Fibroblast of skin of abdomen (primary cell): ENCODE measurements around the gene CTSD. TPM values are rescaled to one million over a fixed set of nuclear protein-coding genes. Genes with fewer than 3 reads are reported as not detected.
"Not testable (repeated sequence)": the region's sequence is repeated elsewhere in the genome, so short reads cannot be mapped to it uniquely, and the experiment has no call there.

Source experiments
- DNase-seq: peaks from one replicate; pipeline ENCODE4 v3.0.0-alpha.2; 2013
- polyA plus RNA-seq, 2 experiments: library from polyadenylated mRNA; unstranded; fragments of 120-200 nt; gene quantifications; one replicate each; pipeline ENCODE4 v1.2.1, GENCODE V29; 2013; ENCODE audit not compliant: insufficient read length in 2 of 2

The CTSD gene
- 243 TPM for polyA plus RNA-seq (2013, experiment 1 of 2; ENCODE audit: insufficient read length)
- polyA plus RNA-seq (2013, experiment 2 of 2; ENCODE audit: insufficient read length), result 249 TPM

DNA sequence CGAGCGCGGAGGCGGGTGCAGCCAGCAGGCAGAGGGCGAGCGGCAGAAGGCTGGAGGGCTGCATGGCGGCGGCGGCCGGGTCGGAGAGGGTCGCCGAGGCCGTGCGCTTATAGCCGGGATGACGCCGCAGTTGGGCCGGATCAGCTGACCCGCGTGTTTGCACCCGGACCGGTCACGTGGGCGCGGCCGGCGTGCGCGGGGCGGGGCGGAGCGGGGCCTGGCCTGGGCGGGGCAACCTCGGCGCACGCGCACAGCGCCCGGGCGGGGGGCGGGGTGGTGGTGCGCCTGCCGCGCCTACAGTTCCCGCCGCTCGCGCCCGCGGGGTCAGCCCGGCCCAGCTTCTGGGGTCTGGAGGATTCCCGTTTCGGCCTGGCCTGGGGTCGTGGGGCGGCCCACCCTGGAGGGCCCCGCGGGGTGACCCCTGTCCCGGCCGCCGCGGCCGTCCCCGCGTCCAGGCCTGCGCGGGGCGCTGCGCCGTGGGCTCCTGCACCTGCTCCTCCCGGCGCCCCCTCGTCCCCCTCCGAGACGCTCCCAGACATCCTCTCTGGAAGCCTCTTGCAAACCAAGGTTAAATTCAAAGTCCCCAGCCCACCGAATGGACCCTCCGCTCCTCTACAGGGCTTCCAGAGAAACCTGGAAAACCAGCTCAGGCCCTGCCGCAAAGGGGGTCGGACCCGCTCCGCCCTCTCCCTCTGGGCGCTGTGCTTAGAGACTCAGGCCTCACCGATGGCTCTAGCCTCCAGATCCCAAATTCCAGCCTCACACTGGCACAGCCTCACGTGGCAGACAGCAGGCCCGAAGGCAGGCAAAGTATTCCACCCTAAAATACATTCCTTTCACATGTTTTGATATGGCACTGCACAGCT is at the start of gene CTSD:
Gene CTSD, minus strand, starts transcription at position 132 of the 866 bp plus-strand sequence. Its CDS starts 68 bp downstream, at position 64.
- DNase-seq, result peak; percentile 79

DNA sequence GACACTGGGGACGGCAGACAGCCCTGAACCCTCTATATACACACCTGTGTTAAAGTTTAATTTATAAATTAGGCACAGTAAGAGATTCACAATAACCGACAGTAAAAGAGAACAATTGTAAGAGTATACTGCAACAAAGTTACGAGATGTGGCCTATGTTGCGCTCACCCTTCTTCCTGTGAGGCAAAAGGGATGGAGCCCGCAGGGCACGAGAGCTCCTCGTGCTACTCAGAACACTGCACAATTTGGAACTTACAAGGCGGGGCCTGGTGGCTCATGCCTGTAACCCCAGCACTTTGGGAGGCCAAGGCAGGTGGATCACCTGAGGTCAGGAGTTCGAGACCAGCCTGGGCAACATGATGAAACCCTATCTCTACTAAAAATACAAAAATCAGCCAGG is 49.6 kb upstream of the CTSD start:
- not testable (repeated sequence) for DNase-seq

DNA sequence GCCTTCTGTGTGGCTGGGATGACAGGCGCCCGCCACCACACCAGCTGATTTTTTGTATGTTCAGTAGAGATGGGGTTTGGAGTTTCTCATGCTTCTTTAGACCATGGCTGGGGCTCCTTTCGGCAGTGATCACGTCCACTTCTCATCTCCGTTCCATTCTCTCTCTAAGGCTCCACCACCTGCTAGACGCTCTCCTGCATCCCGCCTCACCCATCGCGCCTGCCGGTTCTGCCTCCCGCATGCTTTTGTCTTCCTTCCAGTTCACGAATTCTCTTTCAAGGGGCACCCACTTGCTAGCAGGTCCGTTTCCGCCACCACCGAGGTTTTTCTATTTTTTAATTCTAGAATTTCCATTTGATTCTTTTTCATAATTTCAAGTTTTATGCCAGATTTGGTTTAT is 49.1 kb upstream of the CTSD start:
- DNase-seq, result no peak

DNA sequence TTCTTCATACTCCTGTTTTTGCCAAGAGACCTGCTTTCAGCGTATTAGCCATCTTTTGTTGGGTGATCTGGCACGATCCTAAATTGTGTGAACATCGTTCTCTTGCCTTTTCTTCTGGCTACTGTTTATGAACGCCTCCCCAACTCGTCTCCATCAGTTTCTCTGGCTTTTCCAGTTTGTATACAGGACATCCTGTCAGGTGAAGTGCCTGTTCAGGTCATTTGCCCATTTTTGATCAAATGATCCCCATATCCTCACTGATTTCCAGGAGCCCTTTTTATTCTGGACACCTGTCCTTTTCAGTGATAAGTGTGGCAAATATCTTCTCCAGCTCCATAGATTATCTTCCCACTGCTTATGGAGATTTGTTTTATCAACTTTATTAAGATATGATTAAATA is 48.5 kb upstream of the CTSD start:
- no peak for DNase-seq

DNA sequence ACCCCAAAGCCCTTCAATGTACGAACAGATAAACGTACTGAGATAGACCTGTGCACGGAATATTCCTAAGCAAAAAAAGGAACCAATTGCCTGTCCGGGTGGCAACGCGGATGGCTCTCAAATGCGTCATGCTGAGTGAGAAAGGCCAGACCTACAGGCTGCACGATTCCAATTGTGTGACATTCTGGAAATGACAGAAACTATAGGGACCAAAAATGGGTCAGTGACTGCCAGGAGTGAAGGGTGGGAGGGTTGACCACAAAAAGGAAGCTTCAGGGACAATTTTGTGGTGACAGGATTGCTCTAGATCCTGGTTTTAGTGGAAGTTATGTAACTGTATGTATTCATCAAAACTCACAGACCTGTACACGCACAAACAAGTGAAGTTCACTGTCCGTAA is 47.0 kb upstream of the CTSD start:
- DNase-seq, result no peak

DNA sequence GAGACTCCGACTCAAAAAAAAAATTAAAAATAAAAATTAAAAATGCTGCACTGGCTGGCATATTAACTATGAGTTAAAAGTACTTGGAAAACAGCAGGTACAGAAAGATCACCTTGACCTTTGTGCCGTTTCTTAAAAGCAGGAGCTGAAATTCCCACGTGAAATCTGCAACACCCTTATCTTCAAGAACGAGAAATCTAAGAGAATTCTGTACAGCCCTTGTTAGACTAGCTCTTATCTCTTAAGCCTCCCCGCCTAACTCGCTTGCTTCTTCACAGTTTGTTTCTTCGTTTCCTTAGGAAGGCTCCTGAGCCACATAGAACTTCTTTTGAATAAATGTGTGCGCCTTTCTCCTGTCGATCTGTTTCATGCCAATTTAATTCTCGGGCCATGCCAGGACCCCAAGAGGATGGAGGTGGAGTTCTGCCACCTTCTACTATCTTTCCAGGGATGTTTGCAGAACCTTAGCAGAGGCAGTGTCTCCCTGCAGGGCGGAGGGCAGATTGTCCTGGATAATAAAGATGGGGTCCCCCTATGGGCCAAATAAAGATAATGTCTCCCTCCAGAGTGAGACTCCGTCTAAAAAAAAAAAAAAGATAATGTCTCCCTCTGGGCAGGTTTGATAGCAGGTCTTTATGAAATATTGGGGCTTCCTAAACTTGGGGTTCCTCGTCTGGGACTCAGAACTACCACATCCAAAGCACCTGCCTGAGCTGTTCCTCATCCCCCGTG is 43.7 kb upstream of the CTSD start:
- DNase-seq, result no peak

DNA sequence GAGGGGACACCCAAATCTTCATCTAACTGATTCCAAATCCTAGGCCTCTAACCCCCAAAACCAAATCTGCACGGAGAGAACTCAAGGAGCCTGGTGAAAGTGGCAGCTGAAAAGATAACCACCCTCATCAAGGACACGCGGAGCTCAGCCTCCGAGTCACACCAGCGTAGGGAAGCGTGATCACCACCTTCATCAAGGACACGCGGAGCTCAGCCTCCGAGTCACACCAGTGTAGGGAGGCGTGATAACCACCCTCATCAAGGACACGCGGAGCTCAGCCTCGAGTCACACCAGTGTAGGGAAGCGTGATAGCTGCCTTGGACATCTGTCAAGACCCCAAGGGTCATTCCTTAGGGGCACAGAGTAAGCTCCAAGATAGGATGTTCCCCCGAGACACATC is 41.8 kb upstream of the CTSD start:
- no peak for DNase-seq

DNA sequence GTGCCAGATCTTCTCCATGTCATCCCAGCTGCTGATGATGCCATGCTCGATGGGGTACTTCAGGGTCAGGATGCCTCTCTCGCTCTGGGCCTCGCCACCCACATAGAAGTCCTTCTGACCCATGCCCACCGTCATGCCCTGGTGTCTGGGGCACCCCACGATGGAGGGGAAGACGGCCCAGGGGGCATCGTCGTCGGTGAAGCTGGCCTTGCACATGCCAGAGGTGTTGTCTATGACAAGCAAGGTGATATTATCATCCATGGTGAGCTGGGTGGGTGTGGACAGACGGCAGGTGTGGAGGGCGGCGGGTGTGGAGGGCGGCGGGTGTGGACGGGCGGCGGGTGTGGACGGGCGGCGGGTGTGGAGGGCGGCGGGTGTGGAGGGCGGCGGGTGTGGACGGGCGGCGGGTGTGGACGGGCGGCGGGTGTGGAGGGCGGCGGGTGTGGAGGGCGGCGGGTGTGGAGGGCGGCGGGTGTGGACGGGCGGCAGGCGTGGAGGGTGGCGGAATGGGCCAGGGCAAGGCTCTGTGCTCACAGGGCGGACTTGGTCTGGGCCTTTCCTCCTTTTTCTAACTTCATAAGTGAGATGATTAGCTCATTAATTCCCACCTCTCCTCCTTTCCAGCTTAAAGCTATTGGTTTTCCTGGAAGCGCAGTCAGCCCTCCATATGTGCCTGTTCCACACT is 40.2 kb upstream of the CTSD start:
- DNase-seq, result not testable (repeated sequence)

DNA sequence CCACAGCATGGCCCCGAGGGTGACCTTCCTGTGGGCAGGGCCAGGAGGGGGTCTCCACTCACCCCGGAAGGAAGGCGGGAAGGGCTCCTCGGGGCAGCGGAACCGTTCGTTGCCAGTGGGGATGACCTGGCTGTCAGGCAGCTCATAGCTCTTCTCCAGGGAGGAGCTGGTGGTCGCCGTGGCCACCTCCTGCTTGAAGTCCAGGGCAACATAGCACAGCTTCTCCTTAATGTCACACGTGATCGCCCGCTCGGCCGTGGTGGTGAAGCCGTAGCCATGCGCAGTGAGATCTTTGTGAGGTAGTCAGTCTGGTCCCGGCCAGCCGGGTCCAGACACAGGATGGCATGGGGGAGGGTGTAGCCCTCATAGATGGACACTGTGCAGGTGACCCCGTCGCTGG is 39.5 kb upstream of the CTSD start:
- DNase-seq, result no peak

DNA sequence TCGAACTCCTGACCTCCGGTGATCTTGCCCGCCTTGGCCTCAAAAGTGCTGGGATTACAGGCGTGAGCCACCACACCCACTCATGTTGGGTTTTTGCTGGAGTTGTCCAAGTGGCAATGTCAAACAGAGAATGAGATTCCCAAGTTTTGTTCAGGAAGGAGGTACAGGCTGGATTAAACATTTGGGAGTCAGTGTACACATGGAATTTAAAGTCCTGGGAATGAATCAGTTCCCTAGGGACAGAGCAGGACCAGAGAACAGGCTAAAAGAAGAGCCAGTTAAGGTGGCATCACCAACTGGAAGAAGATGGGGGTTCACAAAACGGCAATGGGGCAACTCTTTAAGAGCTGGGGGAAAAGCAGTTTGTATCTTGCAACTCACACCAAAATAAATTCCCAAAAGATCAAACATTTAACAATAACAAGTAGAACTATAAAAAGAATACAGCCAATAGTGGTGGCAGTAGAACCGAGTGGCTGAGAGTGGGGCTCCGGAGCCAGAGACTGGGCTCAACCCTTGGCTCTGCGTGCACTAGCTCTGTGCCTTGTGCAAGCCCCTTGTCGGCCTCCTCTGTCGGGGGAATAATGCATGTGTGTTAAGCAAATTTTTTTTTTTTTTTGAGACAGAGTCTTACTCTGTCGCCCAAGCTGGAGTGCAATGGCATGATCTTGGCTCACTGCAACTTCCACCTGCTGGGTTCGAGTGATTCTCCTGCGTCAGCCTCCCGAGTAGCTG is 33.8 kb upstream of the CTSD start:
- DNase-seq, result no peak

DNA sequence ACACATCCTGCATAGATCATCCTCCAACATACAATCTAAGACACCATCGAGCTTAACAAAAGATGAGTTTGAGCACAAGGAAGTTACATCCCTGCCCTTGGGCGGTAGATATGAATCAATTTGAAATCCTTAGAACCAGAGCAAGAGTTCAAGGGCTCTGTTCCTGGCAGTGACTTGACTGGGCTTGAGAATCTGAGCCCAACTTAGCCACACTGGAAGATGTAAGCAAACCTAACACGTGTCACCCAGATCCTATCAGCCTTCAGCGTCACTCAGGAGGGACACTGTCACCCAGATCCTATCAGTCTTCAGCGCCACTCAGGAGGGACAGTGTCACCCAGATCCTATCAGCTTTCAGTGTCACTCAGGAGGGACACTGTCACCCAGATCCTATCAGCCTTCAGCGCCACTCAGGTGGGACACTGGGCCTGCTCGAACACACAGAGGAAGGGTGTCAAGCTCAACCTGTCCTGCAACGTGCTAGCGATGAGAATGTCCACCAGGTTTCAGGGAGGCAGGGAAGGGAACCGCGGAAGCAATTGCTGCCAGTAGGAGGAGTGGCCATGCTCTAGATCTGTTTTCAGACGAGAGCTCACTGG is 32.8 kb upstream of the CTSD start:
- DNase-seq, result no peak

DNA sequence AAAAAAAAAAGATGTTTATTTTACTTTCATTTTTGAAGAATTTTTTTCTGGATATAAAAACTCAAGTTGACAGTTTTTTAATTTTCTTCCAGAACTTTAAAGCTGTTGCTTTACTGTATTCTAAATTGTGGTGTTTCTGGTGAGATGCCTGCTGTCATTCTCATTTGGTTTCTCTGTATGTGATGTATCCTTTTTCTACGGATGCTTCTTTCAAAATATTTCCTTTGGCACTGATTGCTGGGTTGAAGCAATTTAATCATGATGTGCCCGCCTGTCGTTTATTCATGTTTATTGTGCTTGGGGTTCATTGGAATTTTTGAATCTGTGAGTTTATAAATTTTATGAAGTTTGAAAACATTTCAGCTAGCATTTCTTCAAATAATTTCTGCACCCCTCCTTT is 29.4 kb upstream of the CTSD start:
- DNase-seq, result no peak

DNA sequence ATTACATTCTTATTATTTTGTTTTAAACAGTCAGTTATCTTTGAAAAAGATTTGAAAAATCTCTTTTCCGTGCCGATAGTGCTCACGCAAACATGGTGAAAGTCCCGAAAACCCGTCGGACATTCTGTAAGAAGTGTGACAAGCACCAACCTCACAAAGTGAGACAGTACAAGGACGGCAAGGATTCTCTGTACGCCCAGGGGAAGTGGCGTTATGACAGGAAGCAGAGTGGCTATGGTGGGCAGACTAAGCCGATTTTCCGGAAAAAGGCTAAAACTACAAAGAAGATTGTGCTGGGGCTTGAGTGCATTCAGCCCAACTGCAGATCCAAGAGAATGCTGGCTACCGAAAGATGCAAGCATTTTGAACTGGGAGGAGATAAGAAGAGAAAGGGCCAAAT is 28.7 kb upstream of the CTSD start:
- DNase-seq, result no peak

DNA sequence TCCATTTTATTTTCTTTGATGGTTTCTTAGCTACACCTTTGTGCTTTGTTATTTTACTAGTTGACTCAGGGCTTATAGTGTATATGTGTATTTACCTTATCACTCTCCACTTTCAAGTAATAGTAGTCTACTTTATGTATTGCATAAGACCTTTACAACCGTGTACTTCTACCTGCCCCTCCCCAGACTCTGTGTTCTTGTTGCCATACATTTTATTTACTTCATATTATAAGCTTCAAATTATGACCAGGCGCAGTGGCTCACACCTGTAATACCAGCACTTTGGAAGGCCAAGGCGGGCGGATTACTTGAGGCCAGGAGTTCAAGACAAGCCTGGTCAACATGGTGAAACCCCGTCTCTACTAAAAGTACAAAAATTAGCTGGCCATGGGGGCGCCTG is 28.2 kb upstream of the CTSD start:
- no peak for DNase-seq

DNA sequence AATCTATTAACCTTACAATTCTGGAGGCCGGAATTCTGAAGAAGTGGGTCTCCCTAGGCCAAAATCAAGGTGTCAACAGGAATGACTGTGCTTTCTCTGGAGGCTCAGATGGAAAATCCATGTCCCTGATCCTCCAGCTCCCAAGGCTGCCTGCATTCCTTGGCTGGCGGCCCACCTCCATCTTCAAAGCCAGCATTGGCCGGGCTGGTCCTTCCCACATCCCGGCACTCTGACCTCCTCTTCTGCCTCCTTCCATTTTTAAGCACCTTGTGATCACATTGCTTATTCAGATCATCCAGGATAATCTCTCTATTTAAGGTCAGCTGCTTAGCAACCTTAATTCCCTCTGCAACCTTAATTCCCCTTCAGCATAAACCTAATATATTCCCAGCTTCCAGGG is 22.7 kb upstream of the CTSD start:
- no peak for DNase-seq

DNA sequence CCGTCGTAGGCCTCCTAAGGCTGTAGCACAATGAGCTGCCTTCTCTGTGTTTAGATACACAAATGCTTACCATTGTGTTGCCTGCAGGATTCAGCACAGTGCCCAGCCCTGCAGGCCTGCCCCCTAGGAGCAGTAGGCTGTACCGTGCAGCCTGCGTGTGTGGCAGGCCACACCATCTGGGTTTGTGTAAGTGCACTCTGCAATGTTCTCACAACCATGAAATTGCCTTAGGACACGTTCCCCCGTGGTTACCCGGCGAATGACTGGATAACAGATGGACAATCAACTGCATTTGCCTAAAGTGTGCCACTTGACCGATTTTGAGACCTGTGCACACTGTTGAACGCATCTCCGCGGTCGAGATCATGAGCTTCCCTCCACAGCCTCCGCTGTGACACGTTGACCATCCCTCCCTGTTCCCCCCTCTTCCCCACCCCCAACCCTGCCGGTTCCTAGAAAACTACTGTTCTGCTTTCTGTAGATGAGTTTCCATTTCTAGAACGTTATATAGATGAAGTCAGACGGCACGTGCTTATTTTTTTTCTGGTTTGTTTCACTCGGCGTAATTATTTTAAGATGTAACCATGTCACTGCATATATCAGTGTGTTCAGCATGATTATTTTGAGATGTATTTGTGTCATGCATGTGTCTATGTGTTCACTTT is 22.2 kb upstream of the CTSD start:
- DNase-seq, result no peak

DNA sequence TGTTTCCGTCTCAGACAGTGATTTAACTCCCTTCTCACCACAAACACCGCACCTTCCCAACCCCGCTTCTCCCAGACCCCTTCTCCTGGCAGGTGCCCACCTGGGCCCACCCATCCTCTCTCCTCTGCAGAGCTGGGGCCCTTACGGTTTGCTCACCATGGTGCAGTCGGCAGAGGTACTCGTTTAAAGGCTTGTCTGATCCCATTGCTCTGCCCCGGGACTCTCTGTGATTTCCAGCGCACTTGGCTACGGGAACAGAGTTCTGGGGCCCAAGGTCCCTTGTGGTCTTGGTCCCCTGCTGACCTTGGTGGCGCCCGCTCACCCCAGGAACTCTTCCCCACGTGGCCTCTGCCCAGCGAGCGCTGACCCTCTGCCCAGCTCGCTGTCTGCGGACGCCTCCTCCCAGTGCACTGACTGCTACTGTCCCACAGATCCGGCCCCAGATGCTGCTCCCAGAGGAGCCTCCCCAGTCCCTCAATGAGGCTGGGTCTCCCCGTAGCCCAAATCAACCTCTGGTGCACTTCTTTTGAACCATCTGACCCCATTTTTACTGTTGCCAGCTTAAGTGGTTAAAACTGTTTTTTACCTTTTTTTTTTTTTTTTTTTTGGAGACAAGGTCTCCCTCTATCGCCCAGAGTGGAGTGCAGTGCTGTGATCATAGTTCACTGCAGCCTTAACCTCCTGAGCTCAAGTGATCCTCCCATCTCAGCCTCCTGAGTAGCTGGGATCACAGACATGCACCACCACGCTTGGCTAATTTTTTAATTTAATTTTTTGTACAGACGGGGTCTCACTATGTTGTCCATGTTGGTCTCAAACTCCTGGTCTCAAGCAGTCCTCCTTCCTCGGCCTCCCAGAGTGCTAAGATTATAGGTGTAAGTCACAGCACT is 21.3 kb upstream of the CTSD start:
- no peak for DNase-seq

DNA sequence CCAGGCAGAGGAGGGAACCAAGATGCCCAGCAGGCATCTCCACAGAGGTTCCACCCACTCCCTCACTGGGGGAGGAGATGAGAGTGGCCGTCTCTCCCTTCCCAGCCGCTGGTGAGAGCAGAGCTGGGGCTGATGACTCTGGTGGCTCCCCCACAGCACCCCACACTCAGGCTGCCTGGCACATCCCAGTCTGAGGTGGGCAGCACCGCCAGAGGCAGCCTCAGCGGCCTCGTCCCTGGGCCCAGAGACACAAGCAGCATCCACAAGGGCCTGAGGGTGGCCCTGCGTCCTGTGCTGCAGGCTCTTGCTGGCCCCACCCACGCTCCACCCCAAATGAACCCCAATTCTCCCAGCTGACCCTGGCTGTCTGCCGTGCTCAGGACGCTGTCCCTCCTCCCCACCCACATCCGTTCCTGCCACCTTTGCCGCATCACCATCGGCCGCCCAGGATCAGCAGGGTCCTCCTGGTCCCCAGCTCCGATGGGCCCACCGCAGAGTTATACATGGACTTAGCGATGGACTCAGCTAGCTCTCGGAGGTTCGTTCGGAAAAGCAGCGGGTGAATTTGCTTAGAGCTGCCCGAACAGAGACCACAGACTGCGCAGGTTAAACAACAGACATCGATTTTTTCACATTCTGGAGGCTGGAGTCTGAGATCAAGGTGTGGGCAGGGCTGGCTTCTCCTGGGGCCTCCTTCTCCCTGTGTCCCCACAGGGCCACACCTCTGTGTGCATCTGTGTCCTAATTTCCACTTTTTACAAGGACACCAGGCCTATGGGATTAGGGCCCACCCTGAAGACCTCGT is 20.2 kb upstream of the CTSD start:
- no peak for DNase-seq
